Gastrocnemius medialis (tissue), 4 donors: ENCODE measurements around the gene SNAPC2. TPM values are rescaled to one million over a fixed set of nuclear protein-coding genes. Genes with fewer than 3 reads are reported as not detected.
"Not testable (repeated sequence)": the region's sequence is repeated elsewhere in the genome, so short reads cannot be mapped to it uniquely, and the experiment has no call there.

ENCODE experiments used
- ATAC-seq, 2 donors: fragments of 150-250 bp; one replicate each; pipeline ENCODE4 v1.9.1; 2016
- DNase-seq, 2 donors: peaks; one replicate each; pipeline ENCODE4 v3.0.0-alpha.2; 2019
- H3K27ac ChIP-seq, 4 donors: fragments of 200-600 bp; sonication (generic); 1 replicate in 1 of 4; 2 replicates in 3 of 4; pipeline ENCODE4 v1.5.1; 2016 to 2018; ENCODE audit warnings: mild to moderate bottlenecking in 2 of 4, moderate library complexity in 1 of 4
- H3K27me3 ChIP-seq, 3 donors: fragments of 200-600 bp; sonication (generic) in 2 of 3; 1 replicate in 1 of 3; 2 replicates in 2 of 3; pipeline versions ENCODE4 v1.5.1 to v1.6.0; 2016 to 2019; ENCODE audit warnings: mild to moderate bottlenecking in 1 of 3, moderate library complexity in 1 of 3
- H3K36me3 ChIP-seq, 2 donors: fragments of 200-600 bp; sonication (generic) in 1 of 2; one replicate each; pipeline ENCODE4 v1.5.1; 2017 to 2018
- H3K4me1 ChIP-seq, 2 donors: fragments of 200-600 bp; sonication (generic) in 1 of 2; one replicate each; pipeline ENCODE4 v1.5.1; 2016 to 2017; ENCODE audit warnings: mild to moderate bottlenecking in 2 of 2
- H3K4me3 ChIP-seq, 4 donors: fragments of 200-600 bp; sonication (generic) in 3 of 4; 1 replicate in 1 of 4; 2 replicates in 3 of 4; pipeline ENCODE4 v1.5.1; 2016 to 2019; ENCODE audit warnings: mild to moderate bottlenecking in 2 of 4
- H3K9me3 ChIP-seq, 3 donors: fragments of 200-600 bp; sonication (generic) in 2 of 3; 1 replicate in 1 of 3; 2 replicates in 2 of 3; pipeline ENCODE4 v1.5.1; 2016 to 2019
- CTCF ChIP-seq, 5 experiments: fragments of 450-650 bp in 3 of 5; fragments of 200-600 bp in 2 of 5; sonication (generic) in 2 of 5; IDR thresholded peaks in 4 of 5; conservative IDR thresholded peaks in 1 of 5; 1 replicate in 4 of 5; 2 replicates in 1 of 5; pipeline ENCODE4 v1.5.1; 2016 to 2019; ENCODE audit warnings: antibody characterized with exemption in 5 of 5, mild to moderate bottlenecking in 3 of 5, moderate library complexity in 3 of 5
- POLR2A ChIP-seq, 2 donors: fragments of 450-650 bp; IDR thresholded peaks; one replicate each; pipeline ENCODE4 v1.6.1; 2017; ENCODE audit warnings: antibody characterized with exemption in 2 of 2, mild to moderate bottlenecking in 2 of 2, moderate library complexity in 2 of 2
- in situ Hi-C, 4 donors: fragments of 200-750 bp; cut with MboI; loops; one replicate each; pipeline versions ENCODE4 v1.15.0 to v1.8.0; 2017; ENCODE audit warnings: low sequenced_read_pairs in 4 of 4
- intact Hi-C: fragments of 100-400 bp; cut with DNase I; formaldehyde crosslinking; loops from one replicate; pipeline ENCODE4 v1.15.1; 2023; ENCODE audit warnings: low total_unique reads
- total RNA-seq, 4 donors: library from RNA; depleted of rRNA; stranded (reverse); fragments of >200 nt; gene quantifications; one replicate each; pipeline versions ENCODE4 v1.1.0 to v1.2.3, GENCODE V29; 2016

SNAPC2 gene
- total RNA-seq, 4 donors from 2014 or later: 4.6 to 10.9 (median 7.1) TPM

GRCh38 chr19:7888145-7888825 lies 31.9 kb upstream of the SNAPC2 start, which contains the start of gene LRRC8E:
TSS of gene LRRC8E (plus strand) at chr19:7888510. CDS start at chr19:7895604, 7,094 bp downstream.
- H3K27me3 ChIP-seq: peaks cover 18 to 29% (median 22%) of the 10 kb centered on the region in 3 donors
- DNase-seq: no peak

GRCh38 chr19:7888826-7889217 lies 31.3 kb upstream of the SNAPC2 start:
- no peaks in the 10 kb centered on the region for H3K4me1 ChIP-seq
- intact Hi-C loops (no loop called here), in situ Hi-C loops (no loop called here)
- peaks cover 23 to 30% (median 28%) of the 10 kb centered on the region in 3 donors for H3K27me3 ChIP-seq
- H3K9me3 ChIP-seq: no peaks in the 10 kb centered on the region
- DNase-seq (no peak), ATAC-seq (no peak)
- no peak for TF ChIP-seq CTCF (IDR thresholded peaks at IDR 0.05 in 4 of 5, conservative IDR thresholded peaks at IDR 0.05 in 1 of 5)
- no peak for TF ChIP-seq POLR2A (IDR thresholded peaks at IDR 0.05)
- no peak overlapping the region for H3K4me3 ChIP-seq
- H3K36me3 ChIP-seq: no peaks in the 10 kb centered on the region
- no peak overlapping the region for H3K27ac ChIP-seq

More at GRCh38 chr19:7888145-7888825, 31.9 kb upstream of the SNAPC2 start, which contains the start of gene LRRC8E:
- intact Hi-C loops: no loop called here
- Histone ChIP-seq H3K36me3 (no peaks in the 10 kb centered on the region), H3K4me1 (no peaks in the 10 kb centered on the region), H3K4me3 (no peak within 1 kb of the TSS), H3K9me3 (no peaks in the 10 kb centered on the region), H3K27ac (no peak within 1 kb of the TSS)
- ATAC-seq: no peak
- TF ChIP-seq POLR2A (IDR thresholded peaks at IDR 0.05) (no peak), CTCF (IDR thresholded peaks at IDR 0.05 in 4 of 5, conservative IDR thresholded peaks at IDR 0.05 in 1 of 5) (no peak)
- in situ Hi-C loops: no loop called here

- H3K4me3 ChIP-seq, H3K36me3 ChIP-seq, H3K27ac ChIP-seq, H3K9me3 ChIP-seq, intact Hi-C loops, H3K4me1 ChIP-seq, DNase-seq, ATAC-seq, in situ Hi-C loops: not testable (repeated sequence)
- peaks cover 21 to 28% (median 22%) of the 10 kb centered on the region in 3 donors for H3K27me3 ChIP-seq
Observed at GRCh38 chr19:7893362-7894101, 26.6 kb upstream of the SNAPC2 start.

- intact Hi-C loops: no loop called here
- ATAC-seq: no peak
Observed at GRCh38 chr19:7894612-7895309, 25.4 kb upstream of the SNAPC2 start.

More at GRCh38 chr19:7894612-7895309, 25.4 kb upstream of the SNAPC2 start:
- Histone ChIP-seq H3K27me3 (peaks cover 11 to 23% (median 17%) of the 10 kb centered on the region in 3 donors), H3K4me3 (no peak overlapping the region), H3K9me3 (no peaks in the 10 kb centered on the region), H3K36me3 (no peaks in the 10 kb centered on the region), H3K4me1 (no peaks in the 10 kb centered on the region), H3K27ac (no peak overlapping the region)
- TF ChIP-seq CTCF (IDR thresholded peaks at IDR 0.05 in 4 of 5, conservative IDR thresholded peaks at IDR 0.05 in 1 of 5) (no peak), POLR2A (IDR thresholded peaks at IDR 0.05) (no peak)
- no peak for DNase-seq
- in situ Hi-C loops: no loop called here
